ENCODE measurements around the gene HTR2B.

GRCh38 chr2:231144896-231145295, 20.1 kb upstream of the HTR2B start:
- TF ChIP-seq CTCF (conservative IDR thresholded peaks at IDR 0.05 in 1 of 2, IDR thresholded peaks at IDR 0.05 in 1 of 2; ENCODE audit: low read depth in 1 of 2, low read length in 2 of 2): no peak
- TF ChIP-seq EZH2 (IDR thresholded peaks at IDR 0.05; ENCODE audit: low read length, missing control alignments): no peak

Data from fibroblast of lung (primary cell).